ENCODE results near the gene DOHH.
"Not testable (repeated sequence)": the region's sequence is repeated elsewhere in the genome, so short reads cannot be mapped to it uniquely, and the experiment has no call there.

Gene DOHH

DNA sequence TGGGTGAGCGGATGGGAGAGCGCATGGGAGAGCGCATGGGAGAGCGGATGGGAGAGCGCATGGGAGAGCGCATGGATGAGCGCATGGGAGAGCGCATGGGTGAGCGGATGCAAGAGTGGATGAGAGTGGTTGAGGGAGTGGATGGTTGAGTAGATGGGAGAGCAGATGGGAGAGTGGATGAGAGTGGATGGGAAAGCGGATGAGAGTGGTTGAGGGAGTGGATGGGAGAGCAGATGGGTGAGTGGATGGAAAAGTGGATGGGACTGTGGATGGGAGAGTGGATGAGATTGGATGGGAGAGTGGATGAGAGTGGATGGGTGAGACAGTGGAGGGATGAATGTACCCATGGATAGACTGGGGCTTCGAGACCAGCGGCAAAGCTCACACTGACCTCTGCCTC is 29.9 kb upstream of the DOHH start:
- no peak overlapping the region for H3K4me2 ChIP-seq (ENCODE audit: low read length, poor library complexity, severe bottlenecking)
- H3K14ac ChIP-seq (ENCODE audit: low read length in 2 of 2) = no peak overlapping the region
- H2AK5ac ChIP-seq (ENCODE audit: low read length, severe bottlenecking) = no peak overlapping the region
- peaks cover 6% of the 10 kb centered on the region for H3K4me1 ChIP-seq (ENCODE audit: control insufficient read depth, insufficient read depth, low read depth, low read length)
- H2BK12ac ChIP-seq (ENCODE audit: low read length in 2 of 2) = no peak overlapping the region
- no peak overlapping the region for H3K4me3 ChIP-seq (ENCODE audit: insufficient read depth in 1 of 2, low read depth in 1 of 2, low read length in 2 of 2)
- peaks cover 73 to 89% of the 10 kb centered on the region in 2 experiments for H3K36me3 ChIP-seq (ENCODE audit: control insufficient read depth in 1 of 2, insufficient read depth in 2 of 2, low read depth in 1 of 2, low read length in 2 of 2)
- H3K18ac ChIP-seq (ENCODE audit: low read depth in 1 of 2, low read length in 2 of 2) = no peak overlapping the region
- H3K9ac ChIP-seq (ENCODE audit: low read length) = no peak overlapping the region
- H3K27me3 ChIP-seq (ENCODE audit: control insufficient read depth in 1 of 2, insufficient read depth in 1 of 2, low read length in 2 of 2) = no peaks in the 10 kb centered on the region
- no peaks in the 10 kb centered on the region for H3K9me3 ChIP-seq (ENCODE audit: control insufficient read depth, low read length)
- DNase-seq = no peak
- H3K4ac ChIP-seq (ENCODE audit: low read depth in 1 of 2, low read length in 2 of 2) = no peak overlapping the region
- H3K79me1 ChIP-seq (replicated peaks; ENCODE audit: low read length, poor library complexity, severe bottlenecking) = peaks cover 29% of the 10 kb centered on the region
- H2BK15ac ChIP-seq (ENCODE audit: low read depth, poor library complexity, severe bottlenecking) = no peak overlapping the region
- H4K8ac ChIP-seq (ENCODE audit: low read length) = no peak overlapping the region
- H2BK5ac ChIP-seq (ENCODE audit: low read depth, low read length, poor library complexity, severe bottlenecking) = no peak overlapping the region
- H4K91ac ChIP-seq (ENCODE audit: low read length) = no peak overlapping the region
- no peak overlapping the region for H2AFZ ChIP-seq (ENCODE audit: low read depth, low read length)
- no peak overlapping the region for H3K27ac ChIP-seq (ENCODE audit: low read length, poor library complexity, severe bottlenecking)
- no peak overlapping the region for H3K23ac ChIP-seq (ENCODE audit: low read length in 2 of 2)
- H2BK120ac ChIP-seq (ENCODE audit: low read depth, low read length) = no peak overlapping the region
- over 99% methylated on average over 12 of the region's 12 CpGs for WGBS

- H3K14ac ChIP-seq (ENCODE audit: low read length in 2 of 2); H3K9ac ChIP-seq (ENCODE audit: low read length); DNase-seq; H3K4ac ChIP-seq (ENCODE audit: low read depth in 1 of 2, low read length in 2 of 2); H2AK5ac ChIP-seq (ENCODE audit: low read length, severe bottlenecking); H3K4me1 ChIP-seq (ENCODE audit: control insufficient read depth, insufficient read depth, low read depth, low read length); H4K91ac ChIP-seq (ENCODE audit: low read length); H3K4me3 ChIP-seq (ENCODE audit: insufficient read depth in 1 of 2, low read depth in 1 of 2, low read length in 2 of 2); H2BK120ac ChIP-seq (ENCODE audit: low read depth, low read length); H3K9me3 ChIP-seq (ENCODE audit: control insufficient read depth, low read length); H3K27me3 ChIP-seq (ENCODE audit: control insufficient read depth in 1 of 2, insufficient read depth in 1 of 2, low read length in 2 of 2); H3K23ac ChIP-seq (ENCODE audit: low read length in 2 of 2); H3K27ac ChIP-seq (ENCODE audit: low read length, poor library complexity, severe bottlenecking); H2AFZ ChIP-seq (ENCODE audit: low read depth, low read length); H2BK15ac ChIP-seq (ENCODE audit: low read depth, poor library complexity, severe bottlenecking); H3K4me2 ChIP-seq (ENCODE audit: low read length, poor library complexity, severe bottlenecking); H3K18ac ChIP-seq (ENCODE audit: low read depth in 1 of 2, low read length in 2 of 2); H2BK5ac ChIP-seq (ENCODE audit: low read depth, low read length, poor library complexity, severe bottlenecking); H2BK12ac ChIP-seq (ENCODE audit: low read length in 2 of 2); H4K8ac ChIP-seq (ENCODE audit: low read length): not testable (repeated sequence)
- H3K36me3 ChIP-seq (ENCODE audit: control insufficient read depth in 1 of 2, insufficient read depth in 2 of 2, low read depth in 1 of 2, low read length in 2 of 2) = peaks cover 71 to 88% of the 10 kb centered on the region in 2 experiments
- H3K79me1 ChIP-seq (replicated peaks; ENCODE audit: low read length, poor library complexity, severe bottlenecking) = peaks cover 36% of the 10 kb centered on the region
- WGBS = 100% methylated on average over 7 of the region's 7 CpGs
Measured at GRCh38 chr19:3529299-3529698, 28.8 kb upstream of the DOHH start.

DNA sequence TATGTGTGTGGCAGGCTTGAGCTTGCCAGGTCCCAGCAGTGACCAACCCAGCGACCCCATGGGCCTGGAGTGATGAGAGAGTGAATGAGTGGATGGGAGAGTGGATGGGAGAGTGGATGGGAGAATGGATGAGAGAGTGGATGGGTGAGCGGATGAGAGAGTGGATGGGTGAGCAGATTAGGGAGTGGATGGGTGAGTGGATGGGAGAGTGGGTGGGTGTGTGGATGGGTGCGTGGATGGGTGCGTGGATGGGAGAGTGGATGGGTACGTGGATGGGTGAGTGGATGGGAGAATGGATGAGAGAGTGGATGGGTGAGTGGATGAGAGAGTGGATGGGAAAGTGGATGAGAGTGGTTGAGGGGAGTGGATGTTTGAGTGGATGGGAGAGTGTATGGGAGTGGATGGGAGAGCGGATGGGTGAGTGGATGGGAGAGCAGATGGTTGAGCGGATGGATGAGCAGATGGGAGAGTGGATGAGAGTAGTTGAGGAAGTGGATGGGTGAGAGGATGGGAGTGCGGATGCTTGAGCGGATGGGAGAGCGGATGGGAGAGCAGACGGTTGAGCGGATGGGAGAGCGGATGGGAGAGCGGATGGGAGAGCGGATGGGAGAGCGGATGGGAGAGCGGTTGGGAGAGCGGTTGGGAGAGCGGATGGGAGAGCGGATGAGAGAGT is 28.2 kb upstream of the DOHH start:
- H3K23ac ChIP-seq (ENCODE audit: low read length in 2 of 2) = no peak overlapping the region
- 97% methylated on average over 20 of the region's 20 CpGs for WGBS
- H3K9ac ChIP-seq (ENCODE audit: low read length) = no peak overlapping the region

DNA sequence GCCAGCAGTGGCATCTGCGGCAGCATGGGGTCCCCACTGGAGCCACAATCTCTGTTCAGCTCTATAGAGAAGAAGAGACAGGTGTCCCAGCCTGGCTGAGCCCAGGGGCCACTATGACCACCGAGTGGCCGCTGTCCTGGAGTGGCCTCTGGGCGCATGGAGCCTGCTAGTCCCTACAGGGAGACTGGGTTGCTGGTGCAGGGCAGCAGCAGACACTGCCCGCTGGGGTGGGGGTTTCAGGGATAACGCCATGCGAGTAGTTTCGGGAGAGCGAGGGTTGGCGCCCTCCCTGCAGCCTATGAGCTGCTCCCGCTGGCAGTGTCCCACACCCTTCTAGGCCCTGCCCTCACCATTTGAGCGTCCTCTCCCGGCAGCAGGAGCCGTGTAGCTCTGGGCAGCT is 27.6 kb upstream of the DOHH start:
- Histone ChIP-seq H2AFZ (ENCODE audit: low read depth, low read length) (no peak overlapping the region), H3K27ac (ENCODE audit: low read length, poor library complexity, severe bottlenecking) (no peak overlapping the region), H3K9me3 (ENCODE audit: control insufficient read depth, low read length) (no peaks in the 10 kb centered on the region), H3K23ac (ENCODE audit: low read length in 2 of 2) (no peak overlapping the region), H2BK12ac (ENCODE audit: low read length in 2 of 2) (no peak overlapping the region), H2BK5ac (ENCODE audit: low read depth, low read length, poor library complexity, severe bottlenecking) (no peak overlapping the region), H3K18ac (ENCODE audit: low read depth in 1 of 2, low read length in 2 of 2) (no peak overlapping the region), H3K79me1 (replicated peaks; ENCODE audit: low read length, poor library complexity, severe bottlenecking) (peaks cover 42% of the 10 kb centered on the region), H2AK5ac (ENCODE audit: low read length, severe bottlenecking) (no peak overlapping the region), H4K8ac (ENCODE audit: low read length) (no peak overlapping the region), H3K4me3 (ENCODE audit: insufficient read depth in 1 of 2, low read depth in 1 of 2, low read length in 2 of 2) (no peak overlapping the region), H3K14ac (ENCODE audit: low read length in 2 of 2) (no peak overlapping the region), H3K4me1 (ENCODE audit: control insufficient read depth, insufficient read depth, low read depth, low read length) (peaks cover 8% of the 10 kb centered on the region), H3K36me3 (ENCODE audit: control insufficient read depth in 1 of 2, insufficient read depth in 2 of 2, low read depth in 1 of 2, low read length in 2 of 2) (peaks cover 70 to 88% of the 10 kb centered on the region in 2 experiments), H3K27me3 (ENCODE audit: control insufficient read depth in 1 of 2, insufficient read depth in 1 of 2, low read length in 2 of 2) (no peaks in the 10 kb centered on the region), H3K4me2 (ENCODE audit: low read length, poor library complexity, severe bottlenecking) (no peak overlapping the region), H4K91ac (ENCODE audit: low read length) (no peak overlapping the region), H2BK120ac (ENCODE audit: low read depth, low read length) (no peak overlapping the region), H3K9ac (ENCODE audit: low read length) (no peak overlapping the region), H2BK15ac (ENCODE audit: low read depth, poor library complexity, severe bottlenecking) (no peak overlapping the region), H3K4ac (ENCODE audit: low read depth in 1 of 2, low read length in 2 of 2) (no peak overlapping the region)
- 98% methylated on average over 14 of the region's 14 CpGs for WGBS
- no peak for DNase-seq

More for the DNA sequence above, 28.2 kb upstream of the DOHH start:
- no peak overlapping the region for H3K27ac ChIP-seq (ENCODE audit: low read length, poor library complexity, severe bottlenecking)
- H3K27me3 ChIP-seq (ENCODE audit: control insufficient read depth in 1 of 2, insufficient read depth in 1 of 2, low read length in 2 of 2) = no peaks in the 10 kb centered on the region
- H3K79me1 ChIP-seq (replicated peaks; ENCODE audit: low read length, poor library complexity, severe bottlenecking) = peaks cover 41% of the 10 kb centered on the region
- H3K4ac ChIP-seq (ENCODE audit: low read depth in 1 of 2, low read length in 2 of 2) = no peak overlapping the region
- H2BK15ac ChIP-seq (ENCODE audit: low read depth, poor library complexity, severe bottlenecking) = no peak overlapping the region
- H2BK12ac ChIP-seq (ENCODE audit: low read length in 2 of 2) = no peak overlapping the region
- H3K36me3 ChIP-seq (ENCODE audit: control insufficient read depth in 1 of 2, insufficient read depth in 2 of 2, low read depth in 1 of 2, low read length in 2 of 2) = peaks cover 71 to 88% of the 10 kb centered on the region in 2 experiments
- no peak overlapping the region for H4K8ac ChIP-seq (ENCODE audit: low read length)
- H3K9me3 ChIP-seq (ENCODE audit: control insufficient read depth, low read length) = no peaks in the 10 kb centered on the region
- no peak overlapping the region for H3K18ac ChIP-seq (ENCODE audit: low read depth in 1 of 2, low read length in 2 of 2)
- H3K4me3 ChIP-seq (ENCODE audit: insufficient read depth in 1 of 2, low read depth in 1 of 2, low read length in 2 of 2) = no peak overlapping the region
- H3K4me1 ChIP-seq (ENCODE audit: control insufficient read depth, insufficient read depth, low read depth, low read length) = peaks cover 8% of the 10 kb centered on the region
- no peak overlapping the region for H2AFZ ChIP-seq (ENCODE audit: low read depth, low read length)
- H2BK5ac ChIP-seq (ENCODE audit: low read depth, low read length, poor library complexity, severe bottlenecking) = no peak overlapping the region
- no peak for DNase-seq
- H2BK120ac ChIP-seq (ENCODE audit: low read depth, low read length) = no peak overlapping the region
- H2AK5ac ChIP-seq (ENCODE audit: low read length, severe bottlenecking) = no peak overlapping the region
- no peak overlapping the region for H3K4me2 ChIP-seq (ENCODE audit: low read length, poor library complexity, severe bottlenecking)
- no peak overlapping the region for H3K14ac ChIP-seq (ENCODE audit: low read length in 2 of 2)
- H4K91ac ChIP-seq (ENCODE audit: low read length) = no peak overlapping the region

All from mesenchymal stem cell (in vitro differentiated cells and primary cell).